GM21717 (cell line): ENCODE data around the gene SERPINF2.
"Not testable (repeated sequence)": the region's sequence is repeated elsewhere in the genome, so short reads cannot be mapped to it uniquely, and the experiment has no call there.

ENCODE experiments used
- ATAC-seq: cut with Tn5 transposase; IDR thresholded peaks from one replicate; pipeline ENCODE4 v1.9.1; 2021; ENCODE audit warnings: mild to moderate bottlenecking, moderate library complexity; ENCODE audit not compliant: unreplicated experiment

SERPINF2 gene

DNA sequence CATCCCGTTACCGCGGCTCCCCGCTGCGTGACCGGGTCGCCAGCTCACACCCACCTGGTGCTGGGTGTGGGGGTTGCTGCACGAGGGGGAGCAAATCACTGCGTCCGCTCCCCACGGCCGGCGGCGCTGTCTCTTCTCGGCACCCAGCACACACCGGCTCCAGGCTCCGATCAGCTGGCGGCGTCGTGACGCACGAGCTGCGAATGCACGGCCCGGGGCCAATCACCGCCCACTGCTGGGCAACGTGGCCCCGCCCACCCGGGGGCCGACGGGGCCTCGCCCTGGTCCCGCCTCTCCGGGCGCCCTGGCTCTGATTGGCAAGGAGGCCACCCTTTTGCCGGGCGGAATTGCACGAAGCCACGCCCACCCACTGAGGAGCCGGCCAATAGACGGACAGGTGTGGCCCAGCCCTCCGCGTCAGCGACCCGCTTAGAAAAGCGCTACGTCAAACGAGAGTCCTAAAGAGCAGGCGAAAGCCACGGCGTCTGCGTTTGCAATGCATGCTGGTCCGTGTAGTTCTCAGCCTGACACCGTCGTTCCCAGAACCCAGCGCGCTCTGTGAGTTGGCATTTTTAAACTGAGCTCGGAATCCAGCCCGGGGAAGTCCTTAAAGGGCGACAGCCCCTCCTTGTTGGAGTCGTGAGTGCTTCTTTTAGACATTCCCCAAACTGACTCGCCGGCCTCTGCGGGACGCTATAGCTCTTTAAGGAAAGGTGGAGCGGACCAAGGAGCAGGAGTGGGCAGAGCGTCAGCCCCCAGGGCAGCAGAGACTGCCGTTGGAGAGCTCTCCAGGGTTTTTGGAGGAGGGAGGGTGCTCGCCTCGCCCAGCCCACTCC lies 26.4 kb upstream of the SERPINF2 start:
- peak; percentile 66 for ATAC-seq

DNA sequence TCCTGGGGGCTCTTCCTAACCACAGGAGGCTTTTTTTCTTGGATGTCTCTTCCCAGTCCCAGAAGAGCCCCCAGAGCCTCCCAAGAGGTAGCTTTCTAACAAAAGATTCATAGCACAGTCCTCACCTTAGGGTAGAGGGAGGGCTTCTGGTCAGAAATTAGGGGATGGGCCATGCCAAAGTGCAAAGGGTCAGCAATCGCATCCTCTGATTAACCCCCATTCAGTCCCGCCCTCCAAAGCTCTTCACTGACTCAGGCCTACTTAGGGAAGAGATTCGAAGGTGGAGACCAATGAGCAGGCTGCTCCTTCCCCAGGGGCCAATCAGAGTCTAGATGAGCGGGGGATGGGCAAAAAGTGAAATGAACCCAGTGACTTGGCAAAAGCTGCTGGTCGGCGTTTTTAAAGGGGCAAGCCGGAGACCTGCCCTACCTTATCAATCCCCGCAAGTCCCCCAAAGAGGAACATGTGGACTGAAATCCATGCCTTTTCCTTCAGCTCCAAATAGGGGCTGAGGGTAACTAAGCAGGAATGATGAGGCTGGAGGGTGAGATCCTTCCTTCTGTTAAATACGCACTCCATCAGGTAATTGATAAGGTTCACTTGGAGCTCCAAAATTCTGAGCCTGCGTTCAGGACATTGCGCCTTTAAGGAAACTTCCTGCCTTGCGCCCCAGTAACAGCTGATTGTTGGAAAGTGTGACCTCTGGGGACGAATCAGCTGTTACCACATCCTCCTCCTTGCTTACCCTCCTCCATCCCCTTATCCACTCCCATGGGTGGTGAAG lies 25.6 kb upstream of the SERPINF2 start:
- ATAC-seq, result peak; percentile 43

DNA sequence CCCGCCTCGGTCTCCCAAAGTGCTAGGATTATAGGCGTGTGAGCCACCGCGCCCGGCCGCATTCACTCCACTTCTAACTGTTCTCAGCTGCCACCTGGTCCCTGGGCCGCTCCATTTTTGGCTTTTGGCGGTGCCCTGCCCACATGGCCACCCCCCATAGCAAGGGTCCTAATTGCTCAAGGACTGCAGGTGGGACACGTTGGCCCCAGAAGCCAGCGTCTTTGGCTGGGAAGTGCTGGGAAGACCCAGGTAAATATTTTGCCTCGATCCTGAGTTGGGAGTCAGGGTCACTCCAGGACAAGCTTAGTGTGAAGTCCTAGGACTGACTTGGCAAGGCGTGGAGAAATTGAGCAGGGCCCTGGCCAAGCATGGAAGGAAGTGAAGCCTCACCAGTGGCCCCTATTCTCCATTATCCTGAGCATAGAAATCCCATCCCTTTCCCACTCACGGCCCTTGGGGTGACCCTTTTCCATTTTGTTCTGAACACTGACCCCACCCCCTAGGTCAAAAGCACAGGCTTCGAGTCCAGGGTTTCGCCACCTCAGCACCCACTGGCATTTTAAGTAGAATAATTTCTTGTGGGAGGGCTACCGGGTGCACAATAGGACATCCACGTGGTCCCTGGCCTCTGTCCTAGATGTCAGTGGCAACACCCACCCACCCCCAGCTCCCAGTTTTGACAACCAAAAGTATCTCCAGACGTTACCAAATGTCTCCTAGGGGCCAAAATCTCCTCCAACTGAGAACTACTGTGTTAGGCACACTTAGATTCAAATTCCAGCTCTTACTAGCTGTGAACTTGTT lies 24.1 kb upstream of the SERPINF2 start:
- no peak for ATAC-seq

DNA sequence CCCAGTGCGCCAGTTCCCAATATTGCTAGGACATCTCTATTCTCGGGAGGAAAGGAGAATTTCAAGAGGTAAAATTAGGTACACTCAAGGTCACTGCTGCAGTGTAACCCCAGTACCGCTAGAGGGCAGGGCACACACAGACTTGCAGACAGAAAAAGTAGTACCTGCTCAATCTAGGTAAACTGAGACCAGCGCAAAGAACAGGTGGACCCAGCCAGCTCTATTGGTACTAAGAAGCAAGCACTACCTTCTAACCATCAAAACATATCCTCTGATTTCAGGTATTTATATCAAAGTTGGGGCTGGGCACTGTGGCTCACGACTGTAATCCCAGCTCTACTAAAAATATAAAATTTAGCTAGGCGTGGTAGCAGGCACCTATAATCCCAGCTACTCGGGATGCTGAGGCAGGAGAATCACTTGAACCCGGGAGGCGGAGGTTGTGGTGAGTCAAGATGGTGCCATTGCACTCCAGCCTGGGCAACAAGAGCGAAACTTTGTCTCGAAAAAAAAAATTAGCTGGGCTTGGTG lies 21.8 kb upstream of the SERPINF2 start:
- ATAC-seq, result no peak

DNA sequence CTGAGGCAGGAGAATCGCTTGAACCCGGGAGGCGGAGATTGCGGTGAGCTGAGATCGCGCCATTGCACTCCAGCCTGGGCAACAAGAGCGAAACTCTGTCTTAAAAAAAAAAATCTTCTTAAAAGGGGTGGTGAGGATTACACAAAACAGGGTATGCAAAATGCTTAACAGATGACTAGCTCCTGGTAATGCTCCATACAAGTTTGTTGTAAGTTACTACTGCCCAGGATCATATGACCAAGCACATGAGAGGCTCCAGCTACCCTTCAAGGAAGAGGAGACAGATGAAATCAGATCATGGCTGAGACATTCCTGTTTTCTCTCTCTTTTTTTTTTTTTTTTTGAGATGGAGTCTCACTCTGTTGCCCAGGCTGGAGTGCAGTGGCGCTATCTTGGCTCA lies 20.6 kb upstream of the SERPINF2 start:
- ATAC-seq, result not testable (repeated sequence)

DNA sequence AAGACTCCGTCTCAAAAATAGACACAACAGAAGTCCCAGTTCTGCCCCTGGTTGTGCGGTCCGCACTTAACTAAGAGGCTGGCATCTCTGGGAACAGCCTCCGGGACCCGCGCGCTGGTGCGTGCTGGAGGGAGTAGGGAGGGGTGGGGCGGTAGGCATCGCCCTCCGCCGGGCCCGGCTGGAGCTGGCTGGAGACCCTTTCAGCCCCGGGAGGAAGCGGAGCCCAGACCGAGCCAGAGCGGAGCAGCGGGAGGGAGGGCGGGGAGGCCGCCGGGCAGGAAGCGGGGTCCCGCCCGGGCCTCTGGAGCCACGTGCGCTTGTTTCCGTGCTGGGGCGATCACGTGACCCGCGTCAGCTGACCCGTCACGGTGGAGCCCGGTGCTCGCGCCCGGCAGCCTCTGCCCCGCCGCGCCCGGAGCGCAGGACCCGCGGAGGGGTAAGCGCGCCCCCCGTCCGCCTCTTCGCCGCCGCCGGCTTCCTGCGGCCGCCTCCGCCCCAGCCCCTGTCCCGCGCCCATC lies 18.3 kb upstream of the SERPINF2 start, which contains the start of gene WDR81:
Gene WDR81 (plus strand): TSS at position 354 of the 518 bp plus-strand sequence. CDS start 256 bp downstream, outside the sequence.
- peak; percentile 38 for ATAC-seq

DNA sequence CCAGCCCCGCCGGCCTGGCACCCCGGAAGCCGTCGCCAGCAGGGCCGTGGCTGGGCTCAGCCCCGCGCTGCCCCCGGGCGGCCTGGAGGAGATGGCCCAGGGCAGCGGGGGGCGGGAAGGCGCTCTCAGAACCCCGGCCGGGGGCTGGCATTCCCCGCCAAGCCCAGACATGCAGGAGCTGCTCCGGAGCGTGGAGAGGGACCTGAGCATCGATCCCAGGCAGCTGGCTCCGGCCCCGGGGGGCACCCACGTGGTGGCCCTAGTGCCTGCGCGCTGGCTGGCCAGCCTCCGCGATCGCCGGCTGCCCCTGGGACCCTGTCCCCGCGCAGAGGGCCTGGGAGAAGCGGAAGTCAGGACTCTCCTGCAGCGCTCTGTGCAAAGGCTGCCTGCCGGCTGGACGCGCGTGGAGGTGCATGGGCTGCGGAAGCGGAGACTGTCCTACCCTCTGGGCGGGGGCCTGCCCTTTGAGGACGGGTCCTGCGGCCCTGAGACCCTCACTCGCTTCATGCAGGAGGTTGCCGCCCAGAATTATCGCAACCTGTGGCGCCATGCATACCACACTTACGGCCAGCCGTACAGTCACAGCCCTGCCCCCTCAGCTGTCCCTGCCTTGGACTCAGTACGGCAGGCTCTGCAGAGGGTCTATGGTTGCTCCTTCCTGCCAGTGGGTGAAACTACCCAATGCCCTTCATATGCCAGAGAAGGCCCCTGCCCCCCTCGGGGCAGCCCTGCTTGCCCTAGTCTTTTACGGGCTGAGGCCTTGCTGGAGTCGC lies 17.6 kb upstream of the SERPINF2 start:
- ATAC-seq, result peak; percentile 13

DNA sequence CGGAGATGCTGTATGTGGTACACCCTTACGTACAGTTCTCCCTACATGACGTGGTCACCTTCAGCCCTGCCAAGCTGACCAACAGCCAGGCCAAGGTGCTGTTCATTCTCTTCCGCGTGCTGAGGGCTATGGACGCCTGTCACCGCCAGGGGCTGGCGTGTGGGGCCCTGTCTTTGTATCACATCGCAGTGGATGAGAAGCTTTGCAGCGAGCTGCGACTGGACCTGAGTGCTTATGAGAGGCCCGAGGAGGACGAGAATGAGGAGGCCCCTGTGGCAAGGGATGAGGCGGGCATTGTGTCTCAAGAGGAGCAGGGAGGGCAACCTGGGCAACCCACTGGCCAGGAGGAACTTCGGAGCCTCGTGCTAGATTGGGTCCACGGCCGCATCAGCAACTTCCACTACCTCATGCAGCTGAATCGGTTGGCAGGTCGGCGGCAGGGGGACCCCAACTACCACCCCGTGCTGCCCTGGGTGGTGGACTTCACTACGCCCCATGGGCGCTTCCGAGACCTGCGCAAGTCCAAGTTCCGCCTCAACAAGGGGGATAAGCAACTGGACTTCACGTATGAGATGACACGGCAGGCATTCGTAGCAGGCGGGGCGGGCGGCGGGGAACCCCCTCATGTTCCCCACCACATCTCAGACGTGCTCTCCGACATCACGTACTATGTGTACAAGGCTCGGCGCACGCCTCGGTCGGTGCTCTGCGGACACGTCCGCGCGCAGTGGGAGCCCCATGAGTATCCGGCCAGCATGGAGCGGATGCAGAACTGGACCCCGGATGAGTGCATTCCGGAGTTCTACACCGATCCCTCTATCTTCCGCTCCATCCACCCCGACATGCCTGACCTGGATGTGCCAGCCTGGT lies 16.8 kb upstream of the SERPINF2 start:
- ATAC-seq, result no peak

DNA sequence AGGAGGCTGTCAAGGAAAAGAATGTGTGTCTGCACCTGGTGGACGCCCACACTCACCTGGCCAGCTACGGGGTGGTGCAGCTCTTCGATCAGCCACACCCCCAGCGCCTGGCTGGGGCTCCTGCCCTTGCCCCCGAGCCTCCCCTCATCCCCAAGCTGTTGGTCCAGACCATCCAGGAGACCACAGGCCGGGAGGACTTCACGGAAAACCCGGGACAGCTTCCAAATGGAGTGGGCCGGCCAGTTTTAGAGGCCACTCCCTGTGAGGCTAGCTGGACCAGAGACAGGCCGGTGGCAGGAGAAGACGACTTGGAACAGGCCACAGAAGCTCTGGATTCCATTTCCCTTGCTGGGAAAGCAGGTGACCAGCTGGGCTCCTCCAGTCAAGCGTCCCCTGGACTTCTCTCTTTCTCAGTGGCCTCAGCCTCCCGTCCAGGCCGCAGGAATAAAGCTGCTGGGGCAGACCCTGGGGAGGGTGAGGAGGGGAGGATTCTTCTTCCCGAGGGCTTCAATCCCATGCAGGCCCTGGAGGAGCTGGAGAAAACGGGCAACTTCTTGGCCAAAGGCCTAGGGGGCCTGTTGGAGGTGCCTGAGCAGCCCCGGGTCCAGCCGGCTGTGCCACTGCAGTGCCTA lies 15.9 kb upstream of the SERPINF2 start:
- ATAC-seq, result no peak

DNA sequence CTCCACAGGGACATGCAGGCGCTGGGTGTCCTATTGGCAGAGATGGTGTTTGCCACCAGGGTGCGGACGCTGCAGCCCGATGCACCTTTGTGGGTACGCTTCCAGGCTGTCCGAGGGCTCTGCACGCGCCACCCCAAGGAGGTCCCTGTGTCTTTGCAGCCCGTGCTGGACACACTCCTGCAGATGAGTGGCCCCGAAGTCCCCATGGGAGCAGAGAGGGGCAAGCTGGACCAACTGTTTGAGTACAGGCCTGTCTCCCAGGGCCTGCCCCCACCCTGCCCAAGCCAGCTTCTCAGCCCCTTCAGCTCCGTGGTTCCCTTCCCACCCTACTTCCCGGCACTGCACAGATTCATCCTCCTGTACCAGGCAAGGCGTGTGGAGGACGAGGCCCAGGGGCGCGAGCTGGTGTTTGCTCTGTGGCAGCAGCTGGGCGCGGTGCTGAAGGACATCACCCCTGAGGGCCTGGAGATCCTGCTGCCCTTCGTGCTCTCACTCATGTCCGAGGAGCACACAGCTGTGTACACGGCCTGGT lies 15.3 kb upstream of the SERPINF2 start:
- ATAC-seq, result no peak

DNA sequence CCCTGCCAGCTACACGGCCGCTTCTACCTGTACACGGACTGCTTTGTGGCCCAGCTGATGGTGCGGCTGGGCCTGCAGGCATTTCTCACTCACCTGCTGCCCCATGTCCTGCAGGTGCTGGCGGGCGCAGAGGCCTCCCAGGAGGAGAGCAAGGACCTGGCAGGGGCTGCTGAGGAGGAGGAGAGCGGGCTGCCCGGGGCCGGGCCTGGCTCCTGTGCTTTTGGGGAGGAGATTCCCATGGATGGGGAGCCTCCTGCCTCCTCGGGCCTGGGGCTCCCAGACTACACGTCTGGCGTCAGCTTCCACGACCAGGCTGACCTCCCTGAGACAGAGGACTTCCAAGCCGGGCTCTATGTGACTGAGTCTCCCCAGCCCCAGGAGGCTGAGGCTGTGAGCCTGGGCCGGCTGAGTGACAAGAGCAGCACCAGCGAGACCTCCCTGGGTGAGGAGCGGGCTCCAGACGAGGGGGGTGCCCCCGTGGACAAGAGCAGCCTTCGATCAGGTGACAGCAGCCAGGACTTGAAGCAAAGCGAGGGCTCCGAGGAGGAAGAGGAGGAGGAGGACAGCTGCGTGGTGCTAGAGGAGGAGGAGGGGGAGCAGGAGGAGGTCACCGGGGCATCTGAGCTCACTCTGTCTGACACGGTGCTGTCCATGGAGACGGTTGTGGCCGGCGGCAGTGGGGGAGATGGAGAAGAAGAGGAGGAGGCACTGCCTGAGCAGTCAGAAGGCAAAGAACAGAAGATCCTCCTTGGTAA lies 14.6 kb upstream of the SERPINF2 start:
- ATAC-seq, result no peak

DNA sequence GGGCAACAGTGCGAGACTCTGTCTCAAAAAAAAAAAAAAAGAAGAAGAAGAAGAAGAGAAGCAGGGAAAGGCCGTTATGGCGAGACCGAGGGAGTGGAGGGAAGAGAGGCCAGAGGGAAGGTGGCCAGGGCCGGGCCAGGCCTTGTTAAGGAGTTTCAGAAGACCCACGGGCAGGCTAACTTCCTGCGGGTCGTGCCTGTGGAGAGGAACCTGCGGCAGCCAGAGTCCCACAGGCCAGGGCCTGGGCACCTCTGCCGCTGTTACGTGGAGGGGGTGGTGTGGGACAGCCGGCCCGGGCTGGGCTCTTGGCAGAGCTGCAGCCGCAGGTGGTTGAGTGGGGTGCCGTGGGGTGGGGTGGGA lies 12.7 kb upstream of the SERPINF2 start:
- no peak for ATAC-seq

DNA sequence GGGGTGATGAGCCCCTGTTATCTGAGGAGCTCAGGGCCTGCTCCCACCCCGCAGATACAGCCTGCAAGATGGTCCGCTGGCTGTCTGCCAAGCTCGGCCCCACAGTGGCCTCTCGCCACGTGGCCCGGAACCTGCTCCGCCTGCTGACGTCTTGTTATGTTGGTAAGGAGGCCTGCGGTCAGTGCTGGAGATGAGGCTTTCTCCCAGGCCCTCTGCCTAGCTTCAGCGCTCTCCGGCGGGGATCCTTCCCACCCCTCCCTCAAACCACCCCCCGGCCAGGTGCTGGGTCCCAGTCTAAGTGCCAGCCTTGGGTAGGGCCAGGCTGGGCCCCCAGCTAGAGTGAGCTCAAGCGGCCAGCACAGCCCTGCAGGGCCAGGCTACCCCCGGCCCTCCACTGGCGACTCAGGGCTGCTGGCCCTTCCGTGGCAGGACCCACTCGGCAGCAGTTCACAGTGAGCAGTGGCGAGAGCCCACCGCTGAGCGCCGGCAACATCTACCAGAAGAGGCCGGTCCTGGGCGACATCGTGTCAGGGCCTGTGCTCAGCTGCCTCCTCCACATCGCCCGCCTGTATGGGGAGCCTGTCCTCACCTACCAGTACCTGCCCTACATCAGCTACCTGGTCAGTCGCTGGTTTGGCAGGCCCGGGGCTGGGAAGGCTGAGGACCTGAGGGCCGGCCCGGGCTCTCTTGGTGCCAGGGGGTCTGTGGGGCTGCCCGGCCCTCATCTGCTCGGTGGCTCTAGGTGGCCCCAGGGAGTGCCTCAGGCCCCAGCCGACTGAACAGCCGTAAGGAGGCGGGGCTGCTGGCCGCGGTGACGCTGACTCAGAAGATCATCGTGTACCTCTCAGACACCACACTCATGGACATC lies 12.1 kb upstream of the SERPINF2 start:
- ATAC-seq, result no peak

DNA sequence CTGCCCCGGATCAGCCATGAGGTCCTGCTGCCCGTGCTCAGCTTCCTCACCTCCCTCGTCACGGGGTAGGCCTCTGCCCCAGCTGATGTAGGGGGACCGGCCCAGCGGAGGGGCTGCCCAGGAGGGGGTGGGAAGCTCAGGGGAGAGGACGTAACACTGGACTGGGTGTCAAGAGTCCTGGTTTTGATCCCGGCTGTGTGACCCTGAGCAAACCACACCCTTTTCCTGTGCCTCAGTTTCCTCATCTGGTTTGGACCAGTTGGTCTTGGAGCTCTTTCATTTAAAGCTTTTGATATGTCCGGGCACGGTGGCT lies 11.5 kb upstream of the SERPINF2 start:
- ATAC-seq, result no peak

DNA sequence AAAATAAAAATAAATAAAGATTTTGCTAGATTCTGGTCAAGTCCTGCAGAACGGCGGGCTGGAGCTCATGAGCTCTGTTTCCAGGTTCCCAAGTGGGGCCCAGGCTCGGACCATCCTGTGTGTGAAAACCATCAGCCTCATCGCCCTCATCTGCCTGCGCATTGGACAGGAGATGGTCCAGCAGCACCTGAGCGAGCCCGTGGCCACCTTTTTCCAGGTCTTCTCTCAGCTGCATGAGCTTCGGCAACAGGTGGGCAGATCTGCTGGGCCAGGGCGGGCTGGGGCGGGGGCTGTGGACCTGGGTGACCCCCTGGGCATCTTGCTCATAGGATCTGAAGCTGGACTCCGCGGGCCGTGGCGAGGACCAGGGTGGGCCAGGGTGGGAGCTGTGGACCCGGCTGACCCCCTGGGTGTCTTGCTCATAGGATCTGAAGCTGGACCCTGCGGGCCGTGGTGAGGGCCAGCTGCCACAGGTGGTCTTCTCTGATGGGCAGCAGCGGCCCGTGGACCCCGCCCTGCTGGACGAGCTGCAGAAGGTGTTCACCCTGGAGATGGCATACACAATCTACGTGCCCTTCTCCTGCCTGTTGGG lies 10.3 kb upstream of the SERPINF2 start:
- no peak for ATAC-seq

DNA sequence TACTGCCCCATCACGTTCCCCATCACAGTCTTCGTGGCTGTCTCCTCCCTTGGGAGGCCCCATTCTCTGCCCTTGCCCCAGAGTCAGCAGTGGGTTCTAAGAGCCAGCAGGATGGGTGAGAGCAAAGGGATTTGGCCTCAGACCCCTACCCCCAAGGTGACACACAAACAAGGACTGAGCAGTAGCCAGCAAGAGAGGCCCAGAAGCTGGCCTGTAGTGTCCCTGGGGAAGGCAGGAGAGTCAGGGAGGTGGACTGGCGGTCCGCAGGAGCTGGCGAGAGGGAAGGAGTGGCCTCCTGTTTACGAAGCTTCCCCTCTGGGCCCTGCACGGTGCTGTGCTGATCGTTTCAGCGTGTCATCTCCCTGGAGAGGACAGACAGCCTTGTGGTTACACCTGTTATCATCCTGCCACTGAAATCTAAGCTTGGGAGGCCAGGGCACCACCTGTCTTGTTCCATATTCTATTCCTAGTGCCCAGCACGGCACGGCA lies 9.8 kb upstream of the SERPINF2 start:
- no peak for ATAC-seq
